Measurements from ENCODE around the gene RBCK1. TPM values are rescaled to one million over a fixed set of nuclear protein-coding genes. Genes with fewer than 3 reads are reported as not detected.

Gene RBCK1
- total RNA-seq, 1 donor from 2014 or later, result 202 TPM

DNA sequence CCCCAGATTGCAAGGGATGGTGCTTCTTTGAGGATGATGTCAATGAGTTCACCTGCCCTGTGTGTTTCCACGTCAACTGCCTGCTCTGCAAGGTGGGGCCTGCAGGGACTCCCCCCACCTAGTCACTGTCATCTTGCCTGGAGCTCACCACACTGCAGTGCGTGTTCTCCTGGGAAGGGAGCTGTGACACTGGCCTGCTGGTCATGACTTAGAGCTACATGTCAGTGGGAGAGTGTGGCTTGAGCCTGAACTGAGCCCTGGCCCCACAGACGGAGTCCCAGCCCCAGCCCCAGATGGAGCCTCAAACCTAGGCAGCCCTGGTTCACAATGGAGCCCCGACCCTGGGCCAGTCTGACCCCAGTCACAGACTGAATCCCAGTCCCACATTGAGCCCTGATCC, 19.3 kb downstream of the RBCK1 start:
- FAIRE-seq (no peak), DNase-seq (ENCODE audit: low read depth) (no peak)
- TF ChIP-seq, protein P1, sequence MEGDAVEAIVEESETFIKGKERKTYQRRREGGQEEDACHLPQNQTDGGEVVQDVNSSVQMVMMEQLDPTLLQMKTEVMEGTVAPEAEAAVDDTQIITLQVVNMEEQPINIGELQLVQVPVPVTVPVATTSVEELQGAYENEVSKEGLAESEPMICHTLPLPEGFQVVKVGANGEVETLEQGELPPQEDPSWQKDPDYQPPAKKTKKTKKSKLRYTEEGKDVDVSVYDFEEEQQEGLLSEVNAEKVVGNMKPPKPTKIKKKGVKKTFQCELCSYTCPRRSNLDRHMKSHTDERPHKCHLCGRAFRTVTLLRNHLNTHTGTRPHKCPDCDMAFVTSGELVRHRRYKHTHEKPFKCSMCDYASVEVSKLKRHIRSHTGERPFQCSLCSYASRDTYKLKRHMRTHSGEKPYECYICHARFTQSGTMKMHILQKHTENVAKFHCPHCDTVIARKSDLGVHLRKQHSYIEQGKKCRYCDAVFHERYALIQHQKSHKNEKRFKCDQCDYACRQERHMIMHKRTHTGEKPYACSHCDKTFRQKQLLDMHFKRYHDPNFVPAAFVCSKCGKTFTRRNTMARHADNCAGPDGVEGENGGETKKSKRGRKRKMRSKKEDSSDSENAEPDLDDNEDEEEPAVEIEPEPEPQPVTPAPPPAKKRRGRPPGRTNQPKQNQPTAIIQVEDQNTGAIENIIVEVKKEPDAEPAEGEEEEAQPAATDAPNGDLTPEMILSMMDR (IDR thresholded peaks at IDR 0.05; ENCODE audit: insufficient read depth, low read length, severe bottlenecking), result no peak
- no peaks in the 10 kb centered on the region for H3K27me3 ChIP-seq (ENCODE audit: control insufficient read depth, insufficient read depth, low read length)
- peaks cover 46% of the 10 kb centered on the region for H3K36me3 ChIP-seq (ENCODE audit: control insufficient read depth, insufficient read depth, low read length)
- no peak overlapping the region for H3K4me3 ChIP-seq (ENCODE audit: low read depth, low read length)

DNA sequence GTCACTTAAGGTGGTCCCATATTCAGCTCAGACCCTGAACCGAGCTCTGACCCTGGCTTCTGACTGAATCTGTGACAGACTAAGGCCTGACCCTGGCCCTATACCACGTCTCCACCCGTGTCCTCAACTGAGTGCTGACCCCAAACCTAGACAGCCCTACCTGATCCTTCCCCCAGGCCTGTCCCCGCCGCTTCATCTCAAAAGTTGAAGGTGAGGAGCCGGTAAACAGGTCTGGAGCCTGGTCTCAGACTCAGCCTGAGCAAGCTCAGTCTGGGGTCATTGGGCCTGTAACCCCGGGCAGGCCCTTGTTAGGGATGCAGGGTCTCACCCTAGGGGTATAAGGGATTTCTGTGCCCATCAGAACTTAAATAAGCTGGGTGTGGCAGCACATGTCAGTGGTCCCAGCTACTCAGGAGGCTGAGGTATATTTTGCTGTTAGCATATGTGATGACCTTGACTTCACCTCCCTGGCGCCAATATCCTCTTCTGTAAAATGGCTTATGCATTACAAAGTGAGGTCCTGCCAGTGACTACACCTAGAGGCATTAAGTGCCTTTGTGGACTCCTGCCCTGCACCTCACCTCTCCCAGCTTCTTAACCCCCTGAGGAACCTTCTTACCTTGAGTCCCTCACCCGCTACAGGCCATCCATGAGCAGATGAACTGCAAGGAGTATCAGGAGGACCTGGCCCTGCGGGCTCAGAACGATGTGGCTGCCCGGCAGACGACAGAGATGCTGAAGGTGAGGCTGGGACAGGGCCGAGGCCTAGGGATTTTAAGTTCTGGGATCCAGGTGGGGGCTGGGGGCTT, 20.0 kb downstream of the RBCK1 start:
- H3K36me3 ChIP-seq (ENCODE audit: control insufficient read depth, insufficient read depth, low read length), result peaks cover 41% of the 10 kb centered on the region

DNA sequence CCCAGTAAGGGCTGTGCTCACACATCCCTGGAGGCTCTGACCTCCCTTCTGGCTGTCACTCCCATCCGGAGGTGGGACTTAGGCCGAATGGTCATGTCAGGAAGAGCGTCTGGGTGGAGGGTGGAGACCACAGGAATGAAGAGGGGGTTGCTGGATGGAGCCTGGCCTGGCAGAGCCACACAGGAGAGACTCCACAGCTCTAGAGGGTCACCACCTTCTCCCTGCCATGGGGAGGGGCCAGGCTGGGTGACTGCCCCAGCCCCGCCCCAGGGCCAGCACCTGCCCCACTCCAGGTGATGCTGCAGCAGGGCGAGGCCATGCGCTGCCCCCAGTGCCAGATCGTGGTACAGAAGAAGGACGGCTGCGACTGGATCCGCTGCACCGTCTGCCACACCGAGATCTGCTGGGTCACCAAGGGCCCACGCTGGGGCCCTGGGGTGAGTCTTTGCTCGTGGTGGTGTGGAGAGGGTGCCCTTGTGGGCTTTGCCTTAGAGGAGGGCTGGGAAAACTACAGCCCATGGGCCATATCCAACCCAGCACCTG, 20.6 kb downstream of the RBCK1 start:
- Histone ChIP-seq H3K27me3 (ENCODE audit: control insufficient read depth, insufficient read depth, low read length) (no peaks in the 10 kb centered on the region), H3K4me3 (ENCODE audit: low read depth, low read length) (no peak overlapping the region), H3K36me3 (ENCODE audit: control insufficient read depth, insufficient read depth, low read length) (peaks cover 39% of the 10 kb centered on the region)
- FAIRE-seq (no peak), DNase-seq (ENCODE audit: low read depth) (no peak)
- TF ChIP-seq, protein P1 (IDR thresholded peaks at IDR 0.05; ENCODE audit: insufficient read depth, low read length, severe bottlenecking), result no peak

More for the DNA sequence above, 20.0 kb downstream of the RBCK1 start:
- DNase-seq (ENCODE audit: low read depth) (no peak), FAIRE-seq (peak; percentile 23)
- TF ChIP-seq, protein P1 (IDR thresholded peaks at IDR 0.05; ENCODE audit: insufficient read depth, low read length, severe bottlenecking), result no peak
- no peaks in the 10 kb centered on the region for H3K27me3 ChIP-seq (ENCODE audit: control insufficient read depth, insufficient read depth, low read length)
- H3K4me3 ChIP-seq (ENCODE audit: low read depth, low read length), result no peak overlapping the region

DNA sequence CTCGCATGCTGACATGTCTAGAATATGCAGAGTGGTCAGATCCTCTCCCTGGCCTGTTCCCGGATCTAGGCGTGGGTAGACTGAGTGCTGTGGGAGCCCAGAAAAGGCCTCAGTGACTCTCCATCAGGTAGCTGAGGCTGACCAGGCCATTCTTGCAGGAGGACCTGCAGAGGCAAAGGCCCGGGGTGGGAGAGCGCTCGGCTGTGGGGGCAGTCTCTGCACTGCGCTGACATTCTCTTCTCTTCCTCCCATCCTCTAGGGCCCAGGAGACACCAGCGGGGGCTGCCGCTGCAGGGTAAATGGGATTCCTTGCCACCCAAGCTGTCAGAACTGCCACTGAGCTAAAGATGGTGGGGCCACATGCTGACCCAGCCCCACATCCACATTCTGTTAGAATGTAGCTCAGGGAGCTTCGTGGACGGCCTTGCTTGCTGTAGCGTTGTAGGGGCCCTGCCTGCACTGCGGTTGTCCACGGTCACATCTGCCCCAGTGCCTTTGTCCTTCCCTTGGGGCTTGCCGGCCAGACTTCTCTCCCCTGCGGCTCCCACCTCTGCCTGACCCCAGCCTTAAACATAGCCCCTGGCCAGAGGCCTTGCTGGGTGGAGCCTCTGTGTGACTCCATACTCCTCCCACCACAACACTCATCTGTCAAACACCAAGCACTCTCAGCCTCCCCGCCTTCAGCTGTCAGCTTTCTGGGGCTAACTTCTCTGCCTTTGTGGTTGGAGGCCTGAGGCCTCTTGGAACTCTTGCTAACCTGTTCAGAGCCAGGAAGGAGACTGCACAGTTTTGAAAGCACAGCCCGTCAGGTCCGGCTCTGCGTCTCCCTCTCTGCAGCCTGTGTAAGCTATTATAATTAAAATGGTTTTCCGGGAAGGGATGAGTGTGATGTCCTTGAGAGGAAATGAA, 22.2 kb downstream of the RBCK1 start:
- DNase-seq (ENCODE audit: low read depth) (no peak), FAIRE-seq (peak; percentile 23)
- TF ChIP-seq, protein P1 (IDR thresholded peaks at IDR 0.05; ENCODE audit: insufficient read depth, low read length, severe bottlenecking), result no peak
- H3K36me3 ChIP-seq (ENCODE audit: control insufficient read depth, insufficient read depth, low read length), result peaks cover 36% of the 10 kb centered on the region
- no peaks in the 10 kb centered on the region for H3K27me3 ChIP-seq (ENCODE audit: control insufficient read depth, insufficient read depth, low read length)
- H3K4me3 ChIP-seq (ENCODE audit: low read depth, low read length), result no peak overlapping the region

DNA sequence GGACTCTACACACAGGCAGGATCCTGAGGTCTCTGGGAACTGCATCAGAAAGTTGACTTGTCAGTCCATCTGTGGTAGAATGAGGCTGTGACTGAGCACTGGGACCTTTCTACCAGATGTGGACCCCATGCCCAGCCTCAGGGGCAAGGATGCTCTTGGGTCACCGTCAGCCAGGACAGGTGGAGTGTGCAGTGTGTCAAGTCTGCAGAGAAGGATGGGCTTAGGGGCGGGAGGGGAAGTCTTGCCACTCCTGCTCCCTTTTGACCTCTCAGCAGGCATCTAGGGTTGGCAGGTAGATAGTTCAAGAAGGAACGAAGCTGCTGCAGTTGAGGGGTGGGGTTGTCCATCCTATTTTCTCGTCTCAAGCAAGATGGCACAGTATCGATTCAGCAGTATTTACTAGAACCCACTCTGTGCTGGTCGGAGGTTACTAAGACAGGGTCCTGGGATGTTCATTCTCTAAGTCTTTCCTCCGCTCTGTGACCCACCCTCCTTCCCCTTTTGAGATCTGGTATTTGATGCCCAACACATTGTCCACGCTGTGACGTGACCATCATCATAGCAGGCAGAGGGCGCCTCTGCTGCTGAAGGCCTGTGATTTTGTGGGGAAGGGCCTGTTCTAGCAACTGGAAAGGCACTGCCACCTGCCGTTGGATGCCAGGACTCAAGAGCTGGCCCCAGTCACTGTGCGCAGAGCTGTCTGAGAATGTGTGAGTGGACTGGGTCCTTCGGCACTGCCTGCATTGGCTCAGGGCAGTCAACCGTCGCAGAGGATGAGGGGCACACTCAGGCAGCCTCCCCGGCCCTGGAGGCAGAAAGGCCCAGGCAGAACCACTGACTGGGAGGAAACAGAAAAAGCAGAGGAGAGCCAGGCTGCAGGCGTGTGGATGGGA, 23.2 kb downstream of the RBCK1 start:
- DNase-seq (ENCODE audit: low read depth), result peak; percentile 68
- H3K4me3 ChIP-seq (ENCODE audit: low read depth, low read length), result no peak overlapping the region
- H3K27me3 ChIP-seq (ENCODE audit: control insufficient read depth, insufficient read depth, low read length), result no peaks in the 10 kb centered on the region
- FAIRE-seq, result peak; percentile 75
- H3K36me3 ChIP-seq (ENCODE audit: control insufficient read depth, insufficient read depth, low read length), result peaks cover 37% of the 10 kb centered on the region
- TF ChIP-seq, protein P1 (IDR thresholded peaks at IDR 0.05; ENCODE audit: insufficient read depth, low read length, severe bottlenecking), result peak; percentile 83
